OCI-LY7 (cell line): ENCODE results near the gene TRIM52. TPM values are rescaled to one million over a fixed set of nuclear protein-coding genes. Genes with fewer than 3 reads are reported as not detected.

Experiments
- BruUV-seq: library from RNA; stranded (reverse); fragments of 400-500 nt; replicated peaks from 2 replicates; lab custom pipeline; 2021; lab: Mats Ljungman, UMichigan
- CTCF ChIA-PET: fragments of 300-600 bp; sonication (Branson Sonifier 250); formaldehyde crosslinking; loops from one replicate; lab custom pipeline; 2022; ENCODE audit warnings: antibody characterized with exemption; ENCODE audit not compliant: unreplicated experiment; lab: Charles Lee
- POLR2A ChIA-PET: fragments of 300-600 bp; sonication (Branson Sonifier 250); formaldehyde crosslinking; loops from one replicate; lab custom pipeline; 2022; ENCODE audit warnings: antibody characterized with exemption; lab: Charles Lee
- DNase-seq: peaks from one replicate; pipeline ENCODE4 v3.0.0-alpha.2; 2015; ENCODE audit warnings: low spot score
- H2AFZ ChIP-seq: fragments of 200-600 bp; sonication (generic), shearing (Covaris generic); 2 replicates; pipeline ENCODE4 v1.6.1; 2014; ENCODE audit warnings: mild to moderate bottlenecking, antibody characterized with exemption, low read length, moderate library complexity
- H3K27ac ChIP-seq: fragments of 200-600 bp; sonication (generic); 2 replicates; pipeline ENCODE4 v1.5.1; 2014; ENCODE audit warnings: mixed run types, low read depth, mild to moderate bottlenecking, moderate library complexity, low read length, inconsistent platforms; ENCODE audit not compliant: poor library complexity, severe bottlenecking
- H3K36me3 ChIP-seq: fragments of 200-600 bp; sonication (generic); 2 replicates; pipeline ENCODE4 v1.6.1; 2014; ENCODE audit warnings: mild to moderate bottlenecking, antibody characterized with exemption, low read length, moderate library complexity, mixed read lengths; ENCODE audit not compliant: insufficient read depth
- H3K4me1 ChIP-seq: fragments of 200-600 bp; sonication (generic); 2 replicates; pipeline ENCODE4 v1.5.1; 2014; ENCODE audit warnings: mild to moderate bottlenecking, low read length; ENCODE audit not compliant: insufficient read depth, poor library complexity, severe bottlenecking
- H3K4me2 ChIP-seq: fragments of 200-600 bp; sonication (generic); 2 replicates; pipeline ENCODE4 v1.6.1; 2014; ENCODE audit warnings: mild to moderate bottlenecking, low read length
- H3K4me3 ChIP-seq: fragments of 200-600 bp; sonication (generic); 2 replicates; pipeline ENCODE4 v1.5.1; 2014; ENCODE audit warnings: mild to moderate bottlenecking, low read depth, low read length; ENCODE audit not compliant: poor library complexity, severe bottlenecking
- H3K79me2 ChIP-seq: fragments of 200-600 bp; sonication (generic); 2 replicates; pipeline ENCODE4 v1.6.1; 2016; ENCODE audit warnings: low read depth, mild to moderate bottlenecking, low read length, moderate library complexity, mixed read lengths; ENCODE audit not compliant: insufficient read depth
- H3K9me2 ChIP-seq: fragments of 200-600 bp; sonication (generic); 2 replicates; pipeline ENCODE4 v1.6.1; 2016; ENCODE audit warnings: mild to moderate bottlenecking, low read length, mixed read lengths; ENCODE audit not compliant: insufficient read depth
- H3K9me3 ChIP-seq: fragments of 200-600 bp; sonication (generic); 2 replicates; pipeline ENCODE4 v1.6.1; 2014; ENCODE audit warnings: mild to moderate bottlenecking, mixed run types, low read length, mixed read lengths
- H4K20me1 ChIP-seq: fragments of 200-600 bp; sonication (generic); 2 replicates; pipeline ENCODE4 v1.6.1; 2014; ENCODE audit warnings: mild to moderate bottlenecking, antibody characterized with exemption, low read length, moderate library complexity, mixed read lengths; ENCODE audit not compliant: insufficient read depth
- CTCF ChIP-seq: fragments of 200-600 bp; sonication (generic); conservative IDR thresholded peaks from 2 replicates; pipeline ENCODE4 v1.5.1; 2014; ENCODE audit warnings: mild to moderate bottlenecking, antibody characterized with exemption, low read length, moderate library complexity, mixed read lengths
- EZH2phosphoT487 ChIP-seq: fragments of 200-600 bp; sonication (generic); IDR thresholded peaks from 2 replicates; pipeline ENCODE4 v1.6.1; 2018; ENCODE audit warnings: low read depth, borderline replicate concordance, mild to moderate bottlenecking, mixed run types, antibody characterized with exemption, low read length, moderate library complexity, mixed read lengths
- intact Hi-C: fragments of 100-400 bp; cut with micrococcal nuclease; formaldehyde crosslinking; loops from one replicate; pipeline ENCODE4 v1.10.0; 2022; ENCODE audit not compliant: unreplicated experiment
- total RNA-seq, 2 experiments: library from RNA; depleted of rRNA in 1 of 2; stranded (reverse); fragments of >200 nt in 1 of 2; shearing (Covaris generic) in 1 of 2; gene quantifications; 2 replicates each; pipeline ENCODE4 v1.2.3, GENCODE V29; 2014 to 2022

Gene TRIM52
- total RNA-seq, 2 experiments from 2014 or later: 16.1 to 33.5 TPM

- TF ChIP-seq CTCF (no peak), EZH2phosphoT487 (no peak)
- Histone ChIP-seq H3K79me2 (peaks cover 56% of the 10 kb centered on the region), H3K4me3 (peak overlapping the region; percentile 81), H3K4me1 (peaks cover 21% of the 10 kb centered on the region), H3K4me2 (peak overlapping the region; percentile 66), H3K36me3 (peaks cover 37% of the 10 kb centered on the region), H3K9me3 (peaks cover 4% of the 10 kb centered on the region; the same call in 1 of the 2 replicates), H2AFZ (peak overlapping the region; percentile 53), H3K27ac (peak overlapping the region; percentile 77), H3K9me2 (no peaks in the 10 kb centered on the region), H4K20me1 (peaks cover 17% of the 10 kb centered on the region; the same call in 1 of the 2 replicates)
- peak; percentile 82 for DNase-seq
- intact Hi-C loops: loop anchor here (1.0 kb wide), 4 partner anchors 15 to 73 kb away; partner anchors contain the start of gene TRIM41
- no TSS peak for BruUV-seq
- ChIA-PET CTCF (interaction anchor here (1.3 kb wide), 1 partner anchor 10 kb away, joined by 3 read pairs; no protein-coding TSS in a partner anchor), POLR2A (interaction anchor here (0.6 to 3.1 kb wide), 10 partner anchors 10 to 395 kb away, joined by 3 to 20 read pairs (median 6); partner anchors contain the start of genes RACK1 and TRIM41)
Observed at GRCh38 chr5:181261320-181262049, 542 bp upstream of the TRIM52 start.

- Histone ChIP-seq H3K27ac (peak overlapping the region; percentile 77), H2AFZ (peak overlapping the region; percentile 14; the same call in 1 of the 2 replicates), H3K9me3 (peaks cover 4% of the 10 kb centered on the region; the same call in 1 of the 2 replicates), H3K79me2 (peaks cover 70% of the 10 kb centered on the region), H3K4me3 (peak overlapping the region; percentile 81), H4K20me1 (peaks cover 24% of the 10 kb centered on the region; the same call in 1 of the 2 replicates), H3K4me2 (peak overlapping the region; percentile 86), H3K9me2 (no peaks in the 10 kb centered on the region), H3K4me1 (peaks cover 33% of the 10 kb centered on the region), H3K36me3 (peaks cover 50% of the 10 kb centered on the region)
- POLR2A ChIA-PET: interaction anchor here (0.7 to 3.1 kb wide), 9 partner anchors 9 to 75 kb away, joined by 3 to 20 read pairs (median 5); partner anchors contain the start of genes RACK1 and TRIM41
- CTCF ChIA-PET: no interaction called here
- intact Hi-C loops: no loop called here
- no peak for DNase-seq
- BruUV-seq: TSS peak; percentile 26
- TF ChIP-seq EZH2phosphoT487: no peak
- TF ChIP-seq CTCF: no peak
Observed at GRCh38 chr5:181259974-181260719, 796 bp downstream of the TRIM52 start.
